SHP77 treated with DMSO at 0.1 percent for 48 hours (cell line): ENCODE measurements around the gene NINL.
"Not testable (repeated sequence)": the region's sequence is repeated elsewhere in the genome, so short reads cannot be mapped to it uniquely, and the experiment has no call there.

ENCODE experiments used
- DNase-seq: peaks from one replicate; lab custom pipeline; 2025; lab: John Stamatoyannopoulos, UW

Gene NINL

GRCh38 chr20:25552977-25553376 lies 32.4 kb downstream of the NINL start:
- no peak for DNase-seq

GRCh38 chr20:25551413-25552215 lies 33.7 kb downstream of the NINL start:
- no peak for DNase-seq

GRCh38 chr20:25550645-25551337 lies 34.5 kb downstream of the NINL start:
- DNase-seq = not testable (repeated sequence)

GRCh38 chr20:25549843-25550477 lies 35.4 kb downstream of the NINL start:
- DNase-seq = no peak

GRCh38 chr20:25549172-25549773 lies 36.1 kb downstream of the NINL start:
- DNase-seq = no peak

- DNase-seq = no peak
These were observed 36.7 kb downstream of the NINL start for GRCh38 chr20:25548613-25549086.

GRCh38 chr20:25547999-25548398 lies 37.3 kb downstream of the NINL start:
- no peak for DNase-seq

- no peak for DNase-seq
These were observed 38.3 kb downstream of the NINL start for GRCh38 chr20:25547063-25547462.

GRCh38 chr20:25546048-25546447 lies 39.3 kb downstream of the NINL start:
- DNase-seq = no peak

GRCh38 chr20:25545171-25545570 lies 40.2 kb downstream of the NINL start:
- DNase-seq = no peak

GRCh38 chr20:25544734-25545133 lies 40.6 kb downstream of the NINL start:
- DNase-seq = no peak

- no peak for DNase-seq
These were observed 41.0 kb downstream of the NINL start for GRCh38 chr20:25544311-25544710.

GRCh38 chr20:25543068-25543467 lies 42.3 kb downstream of the NINL start:
- DNase-seq = no peak

GRCh38 chr20:25541676-25542075 lies 43.7 kb downstream of the NINL start:
- DNase-seq = no peak

- DNase-seq = no peak
These were observed 45.3 kb downstream of the NINL start for GRCh38 chr20:25539742-25540672.

GRCh38 chr20:25538838-25539665 lies 46.3 kb downstream of the NINL start:
- DNase-seq = no peak

- DNase-seq = no peak
These were observed 47.4 kb downstream of the NINL start for GRCh38 chr20:25537890-25538289.

- DNase-seq = no peak
These were observed 49.6 kb downstream of the NINL start for GRCh38 chr20:25535762-25536161.

GRCh38 chr20:25534845-25535244 lies 50.5 kb downstream of the NINL start:
- DNase-seq = no peak

GRCh38 chr20:25533920-25534700 lies 51.2 kb downstream of the NINL start:
- no peak for DNase-seq
